HCT116 (cell line): ENCODE measurements around the gene MMP21. TPM values are rescaled to one million over a fixed set of nuclear protein-coding genes. Genes with fewer than 3 reads are reported as not detected.

Source experiments
- ATAC-seq: fragments of 200-7000 bp; cut with Tn5 transposase; 2 replicates; pipeline ENCODE4 v1.9.1; 2020; ENCODE audit warnings: mild to moderate bottlenecking, moderate library complexity
- BruUV-seq: library from RNA; stranded (reverse); fragments of 400-500 nt; replicated peaks from 2 replicates; lab custom pipeline; 2021; lab: Mats Ljungman, UMichigan
- CTCF ChIA-PET: fragments of 300-600 bp; sonication (Branson Sonifier 250); formaldehyde crosslinking; loops from one replicate; lab custom pipeline; 2021; ENCODE audit warnings: antibody characterized with exemption; lab: Charles Lee
- POLR2A ChIA-PET: fragments of 300-600, 350-600 bp; sonication (Branson Sonifier 250); formaldehyde crosslinking; loops from one replicate; lab custom pipeline; 2021; ENCODE audit warnings: antibody characterized with exemption; lab: Charles Lee
- RAD21 ChIA-PET, 2 experiments: fragments of 300-600 bp; sonication (Branson Sonifier 250); formaldehyde crosslinking; loops; one replicate each; lab custom pipeline; 2023; ENCODE audit warnings: low total read pairs in 2 of 2; ENCODE audit not compliant: uncharacterized antibody in 2 of 2, unreplicated experiment in 2 of 2, low non-redundant PET in 1 of 2; lab: Charles Lee
- DNase-seq: peaks from one replicate; pipeline ENCODE4 v3.0.0-alpha.2; 2010; ENCODE audit warnings: low read depth, low spot score
- H2AFZ ChIP-seq: fragments of 200-600 bp; shearing (Covaris generic), sonication (generic); 2 replicates; pipeline ENCODE4 v1.6.1; 2017; ENCODE audit warnings: low read depth, mixed run types, mixed read lengths, antibody characterized with exemption, low read length; ENCODE audit not compliant: poor library complexity, severe bottlenecking
- H3K27ac ChIP-seq: 2 replicates; pipeline ENCODE4 v1.5.1; 2012; ENCODE audit warnings: low read depth, low read length
- H3K27me3 ChIP-seq: fragments of 200-600 bp; sonication (generic); 2 replicates; pipeline ENCODE4 v1.6.1; 2016; ENCODE audit warnings: mixed run types, low read length, mixed read lengths; ENCODE audit not compliant: insufficient read depth
- H3K36me3 ChIP-seq, 2 experiments: fragments of 200-500 bp in 1 of 2; fragments of 200-600 bp in 1 of 2; sonication (Bioruptor generic) in 1 of 2; sonication (generic) in 1 of 2; 2 replicates each; pipeline versions ENCODE4 v1.5.1 to v1.6.1; 2014 to 2016; ENCODE audit warnings: low read length in 2 of 2, inconsistent platforms in 1 of 2, mixed read lengths in 1 of 2, mixed run types in 1 of 2; ENCODE audit not compliant: insufficient read depth in 2 of 2, control insufficient read depth in 1 of 2
- H3K4me1 ChIP-seq, 2 experiments: fragments of 200-600 bp in 1 of 2; sonication (generic) in 1 of 2; 2 replicates each; pipeline versions ENCODE4 v1.5.1 to v1.6.1; 2012 to 2017; ENCODE audit warnings: low read length in 2 of 2, inconsistent platforms in 1 of 2, mild to moderate bottlenecking in 1 of 2, mixed read lengths in 1 of 2, mixed run types in 1 of 2, moderate library complexity in 1 of 2; ENCODE audit not compliant: insufficient read depth in 2 of 2, control insufficient read depth in 1 of 2
- H3K4me2 ChIP-seq: fragments of 200-600 bp; sonication (generic); 2 replicates; pipeline ENCODE4 v1.6.1; 2017; ENCODE audit warnings: mixed run types, low read length, mixed read lengths
- H3K4me3 ChIP-seq, 2 experiments: fragments of 200-600 bp in 1 of 2; sonication (generic) in 1 of 2; replicated peaks in 1 of 2; 2 replicates each; pipeline ENCODE4 v1.5.1; 2011 to 2016; ENCODE audit warnings: low read length in 2 of 2, control low read depth in 1 of 2, low read depth in 1 of 2, mild to moderate bottlenecking in 1 of 2, mixed read lengths in 1 of 2, mixed run types in 1 of 2
- H3K79me2 ChIP-seq: fragments of 200-600 bp; sonication (generic); 2 replicates; pipeline ENCODE4 v1.6.1; 2017; ENCODE audit warnings: mild to moderate bottlenecking, mixed run types, low read length, moderate library complexity, mixed read lengths; ENCODE audit not compliant: insufficient read depth
- H3K9ac ChIP-seq: fragments of 200-600 bp; sonication (generic); 2 replicates; pipeline ENCODE4 v1.6.1; 2016; ENCODE audit warnings: low read length, mixed read lengths
- H3K9me2 ChIP-seq: fragments of 200-600 bp; sonication (generic), shearing (Covaris generic); 2 replicates; pipeline ENCODE4 v1.6.1; 2017; ENCODE audit warnings: mixed run types, mild to moderate bottlenecking, moderate library complexity; ENCODE audit not compliant: insufficient read depth
- H3K9me3 ChIP-seq, 2 experiments: fragments of 200-500 bp in 1 of 2; fragments of 200-600 bp in 1 of 2; sonication (Bioruptor generic) in 1 of 2; sonication (generic) in 1 of 2; 2 replicates each; pipeline ENCODE4 v1.6.1; 2014 to 2017; ENCODE audit warnings: low read length in 2 of 2, mixed read lengths in 2 of 2, inconsistent platforms in 1 of 2, low read depth in 1 of 2, mild to moderate bottlenecking in 1 of 2, mixed run types in 1 of 2, moderate library complexity in 1 of 2; ENCODE audit not compliant: control insufficient read depth in 1 of 2, insufficient read depth in 1 of 2
- H4K20me1 ChIP-seq: fragments of 200-600 bp; sonication (generic), shearing (Covaris generic); 2 replicates; pipeline ENCODE4 v1.6.1; 2017; ENCODE audit warnings: mixed run types, mild to moderate bottlenecking, moderate library complexity; ENCODE audit not compliant: insufficient read depth
- ATF3 ChIP-seq: IDR thresholded peaks from 2 replicates; pipeline ENCODE4 v1.6.1; 2012
- CBX3 ChIP-seq: IDR thresholded peaks from 2 replicates; pipeline ENCODE4 v1.6.1; 2012; ENCODE audit warnings: low read depth
- CTCF ChIP-seq, 3 experiments: fragments of 200-600 bp in 1 of 3; sonication (generic) in 1 of 3; IDR thresholded peaks in 2 of 3; conservative IDR thresholded peaks in 1 of 3; 2 replicates each; pipeline ENCODE4 v1.5.1; 2012 to 2017; ENCODE audit warnings: low read depth in 2 of 3, low read length in 2 of 3, antibody characterized with exemption in 1 of 3, borderline replicate concordance in 1 of 3, control low read depth in 1 of 3, mild to moderate bottlenecking in 1 of 3, mixed read lengths in 1 of 3, mixed run types in 1 of 3, moderate library complexity in 1 of 3; ENCODE audit not compliant: insufficient read depth in 1 of 3
- JUND ChIP-seq: IDR thresholded peaks from 2 replicates; pipeline ENCODE4 v1.6.1; 2012
- POLR2A ChIP-seq: IDR thresholded peaks from 2 replicates; pipeline ENCODE4 v1.7.0; 2011; ENCODE audit warnings: borderline replicate concordance; ENCODE audit not compliant: insufficient read depth, insufficient read length; ENCODE audit errors: extremely low read depth
- REST ChIP-seq: IDR thresholded peaks from 2 replicates; pipeline ENCODE4 v1.6.1; 2012; ENCODE audit warnings: low read depth
- SIN3A ChIP-seq: IDR thresholded peaks from 2 replicates; pipeline ENCODE4 v1.6.1; 2012; ENCODE audit warnings: low read depth
- SP1 ChIP-seq: IDR thresholded peaks from 2 replicates; pipeline ENCODE4 v1.6.1; 2012; ENCODE audit warnings: low read depth
- ZBTB33 ChIP-seq: IDR thresholded peaks from 2 replicates; pipeline ENCODE4 v1.6.1; 2011; ENCODE audit warnings: mild to moderate bottlenecking, low read length, moderate library complexity; ENCODE audit not compliant: insufficient replicate concordance; ENCODE audit errors: extremely low read depth
- ZFX ChIP-seq: fragments of 450-650 bp; IDR thresholded peaks from 2 replicates; pipeline ENCODE4 v1.6.1; 2017
- intact Hi-C: fragments of 100-400 bp; cut with micrococcal nuclease; formaldehyde crosslinking; loops from 2 replicates; pipeline ENCODE4 v1.10.0; 2022
- total RNA-seq: library from RNA; stranded (reverse); gene quantifications from one replicate; pipeline ENCODE4 v1.2.1, GENCODE V29; 2021; ENCODE audit not compliant: unreplicated experiment

The MMP21 gene
- total RNA-seq, 1 experiment from 2014 or later = not detected

GRCh38 chr10:125722811-125723210 lies 52.8 kb downstream of the MMP21 start:
- Histone ChIP-seq H3K9me2 (no peaks in the 10 kb centered on the region), H3K27ac (no peak overlapping the region), H3K27me3 (no peaks in the 10 kb centered on the region), H3K4me2 (no peak overlapping the region), H3K4me1 (peaks cover 12 to 20% of the 10 kb centered on the region in 2 experiments), H4K20me1 (no peaks in the 10 kb centered on the region; the same call in 1 of the 2 replicates), H3K4me3 (no peak overlapping the region), H3K9me3 (no peaks in the 10 kb centered on the region), H2AFZ (no peak overlapping the region), H3K9ac (no peak overlapping the region)
- RAD21 ChIA-PET = no interaction called here
- CTCF ChIA-PET = no interaction called here
- TF ChIP-seq ZBTB33 = no peak
- no peak for TF ChIP-seq ZFX
- TF ChIP-seq, all 23 proteins: peak for 0
- POLR2A ChIA-PET = no interaction called here
- DNase-seq (no peak), ATAC-seq (no peak)
- H3K36me3 ChIP-seq = peaks cover 59 to 65% of the 10 kb centered on the region in 2 experiments
- BruUV-seq = no TSS peak
- peaks cover 44% of the 10 kb centered on the region for H3K79me2 ChIP-seq
- intact Hi-C loops = no loop called here

GRCh38 chr10:125721035-125721434 lies 54.6 kb downstream of the MMP21 start:
- ATAC-seq (no peak), DNase-seq (no peak)
- H3K27ac ChIP-seq = no peak overlapping the region
- intact Hi-C loops = no loop called here
- H3K79me2 ChIP-seq = peaks cover 44% of the 10 kb centered on the region
- CTCF ChIA-PET = no interaction called here
- RAD21 ChIA-PET = no interaction called here
- no peaks in the 10 kb centered on the region for H3K9me3 ChIP-seq
- peaks cover 48% of the 10 kb centered on the region in 2 experiments for H3K36me3 ChIP-seq
- peak overlapping the region; percentile 87 to 99 for H3K4me3 ChIP-seq
- H3K4me1 ChIP-seq = peaks cover 12 to 20% of the 10 kb centered on the region in 2 experiments
- BruUV-seq = no TSS peak
- H3K9me2 ChIP-seq = no peaks in the 10 kb centered on the region
- no peaks in the 10 kb centered on the region for H3K27me3 ChIP-seq
- peak overlapping the region; percentile 85 for H3K9ac ChIP-seq
- no peak overlapping the region for H2AFZ ChIP-seq
- H4K20me1 ChIP-seq = no peaks in the 10 kb centered on the region; the same call in 1 of the 2 replicates
- POLR2A ChIA-PET = no interaction called here
- peak overlapping the region; percentile 86 for H3K4me2 ChIP-seq
- TF ChIP-seq CTCF (IDR thresholded peaks at IDR 0.05 in 2 of 3, conservative IDR thresholded peaks at IDR 0.05 in 1 of 3; ENCODE audit: borderline replicate concordance in 1 of 3, insufficient read depth in 1 of 3, low read depth in 2 of 3, low read length in 2 of 3) (no peak), JUND (no peak), CBX3 (no peak), ATF3 (no peak), SP1 (no peak), ZFX (no peak), POLR2A (no peak), REST (no peak), SIN3A (no peak)
